ENCODE data around the gene AKAP12. TPM values are rescaled to one million over a fixed set of nuclear protein-coding genes. Genes with fewer than 3 reads are reported as not detected.
"Not testable (repeated sequence)": the region's sequence is repeated elsewhere in the genome, so short reads cannot be mapped to it uniquely, and the experiment has no call there.

AKAP12 gene
- total RNA-seq, 2 donors from 2014 or later, result 4.7 TPM; not detected in 1

GRCh38 chr6:151338651-151339200 is 99.0 kb downstream of the AKAP12 start:
- Mint-ChIP-seq H3K9me3 (no peaks in the 10 kb centered on the region), H3K4me3 (no peak overlapping the region), H3K36me3 (no peaks in the 10 kb centered on the region), H3K27me3 (no peaks in the 10 kb centered on the region), H3K4me1 (ENCODE audit: low read depth in 2 of 2) (peaks cover 0 to 4% of the 10 kb centered on the region in 2 donors), H3K27ac (peak overlapping the region in 1 of 2 donors; percentile 34)
- no peak for ATAC-seq
- DNase-seq (ENCODE audit: low spot score), result no peak

- ATAC-seq (no peak), DNase-seq (ENCODE audit: low spot score) (no peak)
- H3K4me3 Mint-ChIP-seq, result no peak overlapping the region
- no peaks in the 10 kb centered on the region for H3K27me3 Mint-ChIP-seq
- no peaks in the 10 kb centered on the region for H3K9me3 Mint-ChIP-seq
- H3K4me1 Mint-ChIP-seq (ENCODE audit: low read depth in 2 of 2), result peaks cover 0 to 4% of the 10 kb centered on the region in 2 donors
- no peak overlapping the region for H3K27ac Mint-ChIP-seq
- H3K36me3 Mint-ChIP-seq, result no peaks in the 10 kb centered on the region
Measured at GRCh38 chr6:151339369-151339768, 99.6 kb downstream of the AKAP12 start.

GRCh38 chr6:151340219-151340978 is 100.6 kb downstream of the AKAP12 start:
- Mint-ChIP-seq H3K27ac (no peak overlapping the region), H3K4me3 (no peak overlapping the region)

GRCh38 chr6:151341476-151342195 is 101.9 kb downstream of the AKAP12 start:
- Mint-ChIP-seq H3K27ac (no peak overlapping the region), H3K27me3 (no peaks in the 10 kb centered on the region), H3K36me3 (no peaks in the 10 kb centered on the region), H3K4me1 (ENCODE audit: low read depth in 2 of 2) (no peaks in the 10 kb centered on the region), H3K9me3 (no peaks in the 10 kb centered on the region), H3K4me3 (no peak overlapping the region)
- no peak for DNase-seq (ENCODE audit: low spot score)
- ATAC-seq, result no peak

More at GRCh38 chr6:151340219-151340978, 100.6 kb downstream of the AKAP12 start:
- Mint-ChIP-seq H3K27me3 (no peaks in the 10 kb centered on the region), H3K36me3 (no peaks in the 10 kb centered on the region), H3K9me3 (no peaks in the 10 kb centered on the region), H3K4me1 (ENCODE audit: low read depth in 2 of 2) (no peaks in the 10 kb centered on the region)
- no peak for DNase-seq (ENCODE audit: low spot score)
- ATAC-seq, result no peak

- not testable (repeated sequence) for H3K27me3 Mint-ChIP-seq; ATAC-seq; H3K9me3 Mint-ChIP-seq; H3K4me1 Mint-ChIP-seq (ENCODE audit: low read depth in 2 of 2); H3K36me3 Mint-ChIP-seq; H3K4me3 Mint-ChIP-seq; DNase-seq (ENCODE audit: low spot score); H3K27ac Mint-ChIP-seq
Measured at GRCh38 chr6:151342750-151343149, 103.0 kb downstream of the AKAP12 start.

- no peaks in the 10 kb centered on the region for H3K9me3 Mint-ChIP-seq
- no peaks in the 10 kb centered on the region for H3K27me3 Mint-ChIP-seq
- H3K27ac Mint-ChIP-seq, result no peak overlapping the region
- H3K4me3 Mint-ChIP-seq, result no peak overlapping the region
- H3K4me1 Mint-ChIP-seq (ENCODE audit: low read depth in 2 of 2), result no peaks in the 10 kb centered on the region
- DNase-seq (ENCODE audit: low spot score) (no peak), ATAC-seq (no peak)
- H3K36me3 Mint-ChIP-seq, result no peaks in the 10 kb centered on the region
Measured at GRCh38 chr6:151349651-151350270, 110.0 kb downstream of the AKAP12 start.

GRCh38 chr6:151350442-151351145 is 110.8 kb downstream of the AKAP12 start:
- H3K27me3 Mint-ChIP-seq, result no peaks in the 10 kb centered on the region
- no peak for DNase-seq (ENCODE audit: low spot score)
- no peaks in the 10 kb centered on the region for H3K4me1 Mint-ChIP-seq (ENCODE audit: low read depth in 2 of 2)
- no peaks in the 10 kb centered on the region for H3K9me3 Mint-ChIP-seq
- no peak for ATAC-seq
- H3K4me3 Mint-ChIP-seq, result no peak overlapping the region
- H3K27ac Mint-ChIP-seq, result no peak overlapping the region
- H3K36me3 Mint-ChIP-seq, result no peaks in the 10 kb centered on the region

- H3K4me3 Mint-ChIP-seq, result no peak overlapping the region
- no peaks in the 10 kb centered on the region for H3K9me3 Mint-ChIP-seq
- ATAC-seq, result no peak
- no peaks in the 10 kb centered on the region for H3K27me3 Mint-ChIP-seq
- H3K36me3 Mint-ChIP-seq, result no peaks in the 10 kb centered on the region
- no peaks in the 10 kb centered on the region for H3K4me1 Mint-ChIP-seq (ENCODE audit: low read depth in 2 of 2)
- DNase-seq (ENCODE audit: low spot score), result no peak
- no peak overlapping the region for H3K27ac Mint-ChIP-seq
Measured at GRCh38 chr6:151351146-151351700, 111.5 kb downstream of the AKAP12 start.

- Mint-ChIP-seq H3K36me3 (no peaks in the 10 kb centered on the region), H3K9me3 (no peaks in the 10 kb centered on the region), H3K4me1 (ENCODE audit: low read depth in 2 of 2) (no peaks in the 10 kb centered on the region), H3K27me3 (no peaks in the 10 kb centered on the region), H3K27ac (no peak overlapping the region), H3K4me3 (no peak overlapping the region)
- DNase-seq (ENCODE audit: low spot score), result no peak
- ATAC-seq, result no peak
Measured at GRCh38 chr6:151351731-151352130, 112.0 kb downstream of the AKAP12 start.

GRCh38 chr6:151352410-151353396 is 112.9 kb downstream of the AKAP12 start:
- no peak overlapping the region for H3K4me3 Mint-ChIP-seq
- no peak for DNase-seq (ENCODE audit: low spot score)
- H3K4me1 Mint-ChIP-seq (ENCODE audit: low read depth in 2 of 2), result peaks cover 0 to 1% of the 10 kb centered on the region in 2 donors
- no peak overlapping the region for H3K27ac Mint-ChIP-seq
- ATAC-seq, result no peak
- H3K36me3 Mint-ChIP-seq, result no peaks in the 10 kb centered on the region
- H3K9me3 Mint-ChIP-seq, result no peaks in the 10 kb centered on the region
- H3K27me3 Mint-ChIP-seq, result no peaks in the 10 kb centered on the region

- ATAC-seq (no peak), DNase-seq (ENCODE audit: low spot score) (no peak)
- Mint-ChIP-seq H3K9me3 (no peaks in the 10 kb centered on the region), H3K27ac (no peak overlapping the region), H3K4me3 (no peak overlapping the region), H3K4me1 (ENCODE audit: low read depth in 2 of 2) (peaks cover 3 to 5% of the 10 kb centered on the region in 2 donors), H3K36me3 (no peaks in the 10 kb centered on the region), H3K27me3 (no peaks in the 10 kb centered on the region)
Measured at GRCh38 chr6:151353795-151354194, 114.0 kb downstream of the AKAP12 start.

- H3K27me3 Mint-ChIP-seq; H3K4me3 Mint-ChIP-seq; H3K4me1 Mint-ChIP-seq (ENCODE audit: low read depth in 2 of 2); H3K36me3 Mint-ChIP-seq; ATAC-seq; DNase-seq (ENCODE audit: low spot score); H3K27ac Mint-ChIP-seq; H3K9me3 Mint-ChIP-seq: not testable (repeated sequence)
Measured at GRCh38 chr6:151356983-151357382, 117.2 kb downstream of the AKAP12 start.

All from natural killer cell treated with Interleukin-12 subunit alpha and Interleukin-12 subunit beta and Interleukin-15 and Interleukin-18, amount 100 ng/mL, for 72 hours (primary cell).